K562 (cell line): ENCODE measurements around the gene ARID5B. TPM values are rescaled to one million over a fixed set of nuclear protein-coding genes. Genes with fewer than 3 reads are reported as not detected.
A peak's percentile ranks its signal among the peaks of the same experiment; 100 is the strongest.

ENCODE experiments used
- BRF1 ChIP-seq: IDR thresholded peaks from 3 replicates; pipeline ENCODE4 v1.6.1; 2011; ENCODE audit warnings: borderline replicate concordance, mild to moderate bottlenecking; ENCODE audit not compliant: insufficient read length; ENCODE audit errors: extremely low read depth
- CREB1 ChIP-seq, 2 experiments: sonication (generic) in 1 of 2; formaldehyde crosslinking in 1 of 2; IDR thresholded peaks; 2 replicates each; pipeline versions ENCODE4 v1.6.1 to v1.8.0; 2012 to 2022; ENCODE audit warnings: inconsistent platforms in 1 of 2, mild to moderate bottlenecking in 1 of 2, missing genetic modification reagents in 1 of 2, moderate library complexity in 1 of 2
- CTBP1 ChIP-seq: fragments of 450-650 bp; IDR thresholded peaks from 2 replicates; pipeline ENCODE4 v1.6.1; 2016; ENCODE audit warnings: borderline replicate concordance
- MAFG ChIP-seq: fragments of 450-650 bp; conservative IDR thresholded peaks from 2 replicates; pipeline ENCODE4 v1.6.1; 2016; ENCODE audit warnings: missing genetic modification characterization, missing compliant biosample characterization
- MAFK ChIP-seq: IDR thresholded peaks from 2 replicates; pipeline ENCODE4 v1.6.1; 2011; ENCODE audit warnings: low read length, improper control_type of control experiment
- NFIX ChIP-seq: fragments of 250-450 bp; sonication (Bioruptor Pico); IDR thresholded peaks from 2 replicates; pipeline ENCODE4 v1.4.0; 2020; ENCODE audit warnings: low read depth, mild to moderate bottlenecking, moderate library complexity
- SP1 ChIP-seq: sonication (generic); formaldehyde crosslinking; IDR thresholded peaks from 2 replicates; pipeline ENCODE4 v1.8.1; 2022; ENCODE audit warnings: mild to moderate bottlenecking, missing genetic modification reagents
- TCF7 ChIP-seq: sonication (generic); IDR thresholded peaks from 2 replicates; pipeline ENCODE4 v1.6.1; 2016; ENCODE audit warnings: antibody characterized with exemption, borderline replicate concordance
- ZBTB7A ChIP-seq: IDR thresholded peaks from 2 replicates; pipeline ENCODE4 v1.6.1; 2011; ENCODE audit warnings: low read depth, mild to moderate bottlenecking, low read length, moderate library complexity, borderline replicate concordance; ENCODE audit not compliant: control insufficient read depth
- polyA plus RNA-seq, 8 experiments: library from polyadenylated mRNA; depleted of rRNA in 4 of 8; stranded (reverse) in 5 of 8; unstranded in 3 of 8; fragments of >200 nt; fragmentation: Nextera tagmentation in 2 of 8; fragmentation: Illumina TruSeq in 1 of 8; extraction: Ambion mirVana in 2 of 8; extraction: Trizol in 1 of 8; gene quantifications; 2 replicates each; pipeline versions ENCODE4 v1.2.1 to v1.2.3, GENCODE V29; 2011 to 2014; ENCODE audit warnings: inconsistent platforms in 1 of 8, missing spikeins in 1 of 8
- total RNA-seq, 7 experiments: library from RNA; depleted of rRNA in 6 of 7; stranded (reverse); fragments of >200 nt in 6 of 7; fragmentation: Illumina TruSeq in 2 of 7; extraction: Trizol in 2 of 7; gene quantifications; 2 replicates each; pipeline versions ENCODE4 v1.2.1 to v1.2.3, GENCODE V29; 2011 to 2021; ENCODE audit warnings: low replicate concordance in 1 of 7
- TF ChIP-seq, protein P1 (sequence below): fragments of 200-800 bp; sonication (Bioruptor generic); IDR thresholded peaks from 2 replicates; pipeline ENCODE4 v1.6.1; 2016; ENCODE audit warnings: missing genetic modification characterization, missing compliant biosample characterization
- TF ChIP-seq, protein P2 (sequence below): sonication (generic); IDR thresholded peaks from 2 replicates; pipeline ENCODE4 v1.6.1; 2016

Gene ARID5B
- total and polyA plus RNA-seq, 9 of the 15 experiments (the other 6 are each of a cell fraction or from before 2014, with no cell fraction given), result 0.48 to 1.6 (median 0.80) TPM

DNA sequence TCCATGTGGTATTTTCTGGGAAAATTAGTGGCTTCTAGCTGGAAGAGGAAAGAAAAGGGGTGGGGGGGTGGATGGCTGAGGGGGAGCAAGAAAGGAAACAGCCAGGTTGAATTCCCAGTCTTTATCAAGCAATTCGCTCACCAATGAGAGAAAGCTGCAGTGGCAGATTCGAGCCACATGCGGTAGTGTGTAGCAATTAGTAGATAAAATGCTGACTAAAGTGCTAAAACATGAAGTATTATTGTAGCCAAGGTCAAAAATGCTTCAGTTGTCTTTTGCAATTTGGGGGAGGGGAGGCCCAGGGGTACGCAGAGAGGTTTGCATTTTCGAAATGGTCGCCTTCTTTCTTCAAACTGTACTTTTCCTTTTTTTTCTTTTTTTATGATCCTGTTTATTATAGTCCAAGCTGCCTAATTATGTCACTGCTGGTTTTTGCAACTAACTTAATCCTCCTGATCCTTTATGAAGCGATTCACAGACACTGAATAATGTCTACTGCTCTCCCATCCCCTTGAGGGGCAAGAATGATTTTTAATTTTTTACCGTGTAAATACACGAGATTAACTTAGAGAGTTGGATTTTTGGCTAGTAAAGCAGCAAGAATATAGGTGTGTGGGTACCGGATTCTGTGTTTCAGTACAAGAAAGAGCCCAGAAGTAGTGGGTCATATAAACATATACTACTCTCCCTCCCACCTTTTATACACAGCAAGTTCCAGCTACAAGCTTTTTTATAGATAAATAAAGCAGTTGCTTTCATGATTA, 3.6 kb upstream of the ARID5B start (continued):
- TF ChIP-seq TCF7, result no peak
- TF ChIP-seq BRF1, result no peak
- TF ChIP-seq CREB1 (IDR thresholded peaks at IDR 0.05), result no peak
- TF ChIP-seq CREB1 (CRISPR knock-in tag; IDR thresholded peaks at IDR 0.05), result no peak
- peak; percentile 93 for TF ChIP-seq MAFG
- no peak for TF ChIP-seq CTBP1
- TF ChIP-seq NFIX, result no peak
- TF ChIP-seq, protein P1, sequence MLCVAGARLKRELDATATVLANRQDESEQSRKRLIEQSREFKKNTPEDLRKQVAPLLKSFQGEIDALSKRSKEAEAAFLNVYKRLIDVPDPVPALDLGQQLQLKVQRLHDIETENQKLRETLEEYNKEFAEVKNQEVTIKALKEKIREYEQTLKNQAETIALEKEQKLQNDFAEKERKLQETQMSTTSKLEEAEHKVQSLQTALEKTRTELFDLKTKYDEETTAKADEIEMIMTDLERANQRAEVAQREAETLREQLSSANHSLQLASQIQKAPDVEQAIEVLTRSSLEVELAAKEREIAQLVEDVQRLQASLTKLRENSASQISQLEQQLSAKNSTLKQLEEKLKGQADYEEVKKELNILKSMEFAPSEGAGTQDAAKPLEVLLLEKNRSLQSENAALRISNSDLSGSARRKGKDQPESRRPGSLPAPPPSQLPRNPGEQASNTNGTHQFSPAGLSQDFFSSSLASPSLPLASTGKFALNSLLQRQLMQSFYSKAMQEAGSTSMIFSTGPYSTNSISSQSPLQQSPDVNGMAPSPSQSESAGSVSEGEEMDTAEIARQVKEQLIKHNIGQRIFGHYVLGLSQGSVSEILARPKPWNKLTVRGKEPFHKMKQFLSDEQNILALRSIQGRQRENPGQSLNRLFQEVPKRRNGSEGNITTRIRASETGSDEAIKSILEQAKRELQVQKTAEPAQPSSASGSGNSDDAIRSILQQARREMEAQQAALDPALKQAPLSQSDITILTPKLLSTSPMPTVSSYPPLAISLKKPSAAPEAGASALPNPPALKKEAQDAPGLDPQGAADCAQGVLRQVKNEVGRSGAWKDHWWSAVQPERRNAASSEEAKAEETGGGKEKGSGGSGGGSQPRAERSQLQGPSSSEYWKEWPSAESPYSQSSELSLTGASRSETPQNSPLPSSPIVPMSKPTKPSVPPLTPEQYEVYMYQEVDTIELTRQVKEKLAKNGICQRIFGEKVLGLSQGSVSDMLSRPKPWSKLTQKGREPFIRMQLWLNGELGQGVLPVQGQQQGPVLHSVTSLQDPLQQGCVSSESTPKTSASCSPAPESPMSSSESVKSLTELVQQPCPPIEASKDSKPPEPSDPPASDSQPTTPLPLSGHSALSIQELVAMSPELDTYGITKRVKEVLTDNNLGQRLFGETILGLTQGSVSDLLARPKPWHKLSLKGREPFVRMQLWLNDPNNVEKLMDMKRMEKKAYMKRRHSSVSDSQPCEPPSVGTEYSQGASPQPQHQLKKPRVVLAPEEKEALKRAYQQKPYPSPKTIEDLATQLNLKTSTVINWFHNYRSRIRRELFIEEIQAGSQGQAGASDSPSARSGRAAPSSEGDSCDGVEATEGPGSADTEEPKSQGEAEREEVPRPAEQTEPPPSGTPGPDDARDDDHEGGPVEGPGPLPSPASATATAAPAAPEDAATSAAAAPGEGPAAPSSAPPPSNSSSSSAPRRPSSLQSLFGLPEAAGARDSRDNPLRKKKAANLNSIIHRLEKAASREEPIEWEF (CRISPR knock-in tag), result no peak
- TF ChIP-seq ZBTB7A, result peak; percentile 21; the same call in 1 of the 2 replicates
- TF ChIP-seq, protein P2, sequence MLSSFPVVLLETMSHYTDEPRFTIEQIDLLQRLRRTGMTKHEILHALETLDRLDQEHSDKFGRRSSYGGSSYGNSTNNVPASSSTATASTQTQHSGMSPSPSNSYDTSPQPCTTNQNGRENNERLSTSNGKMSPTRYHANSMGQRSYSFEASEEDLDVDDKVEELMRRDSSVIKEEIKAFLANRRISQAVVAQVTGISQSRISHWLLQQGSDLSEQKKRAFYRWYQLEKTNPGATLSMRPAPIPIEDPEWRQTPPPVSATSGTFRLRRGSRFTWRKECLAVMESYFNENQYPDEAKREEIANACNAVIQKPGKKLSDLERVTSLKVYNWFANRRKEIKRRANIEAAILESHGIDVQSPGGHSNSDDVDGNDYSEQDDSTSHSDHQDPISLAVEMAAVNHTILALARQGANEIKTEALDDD, result 0 out of 2 replicates have a peak, but pooled peaks have one; percentile 16
- TF ChIP-seq MAFK, result peak; percentile 90
- TF ChIP-seq SP1 (CRISPR knock-in tag), result no peak
